Measurements from ENCODE around the gene DNAAF1.

- TF ChIP-seq MAX (IDR thresholded peaks at IDR 0.05) (no peak), TCF12 (IDR thresholded peaks at IDR 0.05; ENCODE audit: low read depth) (no peak), EGR1 (IDR thresholded peaks at IDR 0.05) (no peak), TEAD4 (IDR thresholded peaks at IDR 0.05) (no peak), YY1 (IDR thresholded peaks at IDR 0.05; ENCODE audit: low read depth) (no peak)
Measured at GRCh38 chr16:84132527-84133285, 12.4 kb upstream of the DNAAF1 start.
